GM18519 (cell line): ENCODE measurements around the gene LCA5L.
A peak's percentile ranks its signal among the peaks of the same experiment; 100 is the strongest.
"Not testable (repeated sequence)": the region's sequence is repeated elsewhere in the genome, so short reads cannot be mapped to it uniquely, and the experiment has no call there.

Experiments
- ATAC-seq: cut with Tn5 transposase; IDR thresholded peaks from one replicate; pipeline ENCODE4 v1.9.1; 2021; ENCODE audit warnings: mild to moderate bottlenecking, moderate library complexity; ENCODE audit not compliant: unreplicated experiment, low FRiP score

Gene LCA5L

GRCh38 chr21:39388811-39389155, 56.8 kb downstream of the LCA5L start:
- ATAC-seq, result no peak

GRCh38 chr21:39388038-39388810, 57.4 kb downstream of the LCA5L start:
- peak; percentile 53 for ATAC-seq

GRCh38 chr21:39387461-39388037, 58.0 kb downstream of the LCA5L start:
- no peak for ATAC-seq

- ATAC-seq, result no peak
Observed at GRCh38 chr21:39386899-39387298, 58.7 kb downstream of the LCA5L start.

- no peak for ATAC-seq
Observed at GRCh38 chr21:39386194-39386593, 59.4 kb downstream of the LCA5L start.

- no peak for ATAC-seq
Observed at GRCh38 chr21:39385299-39386145, 60.1 kb downstream of the LCA5L start.

- no peak for ATAC-seq
Observed at GRCh38 chr21:39384674-39385298, 60.8 kb downstream of the LCA5L start.

GRCh38 chr21:39382096-39382495, 63.5 kb downstream of the LCA5L start:
- ATAC-seq, result not testable (repeated sequence)

- no peak for ATAC-seq
Observed at GRCh38 chr21:39381009-39381408, 64.6 kb downstream of the LCA5L start.

- peak; percentile 93 for ATAC-seq
Observed at GRCh38 chr21:39379986-39380891, 65.3 kb downstream of the LCA5L start.

GRCh38 chr21:39377444-39378050, 68.0 kb downstream of the LCA5L start:
- ATAC-seq, result no peak

GRCh38 chr21:39375446-39375845, 70.1 kb downstream of the LCA5L start:
- no peak for ATAC-seq

- ATAC-seq, result no peak
Observed at GRCh38 chr21:39374046-39374445, 71.5 kb downstream of the LCA5L start.

- peak; percentile 77 for ATAC-seq
Observed at GRCh38 chr21:39373634-39374033, 71.9 kb downstream of the LCA5L start.

- not testable (repeated sequence) for ATAC-seq
Observed at GRCh38 chr21:39369896-39370288, 75.7 kb downstream of the LCA5L start.

- no peak for ATAC-seq
Observed at GRCh38 chr21:39367783-39368182, 77.8 kb downstream of the LCA5L start.

- ATAC-seq, result no peak
Observed at GRCh38 chr21:39366563-39366962, 79.0 kb downstream of the LCA5L start.

GRCh38 chr21:39364949-39365348, 80.6 kb downstream of the LCA5L start:
- no peak for ATAC-seq
